M059J (cell line): ENCODE data around the gene PAFAH2. TPM values are rescaled to one million over a fixed set of nuclear protein-coding genes. Genes with fewer than 3 reads are reported as not detected.
"Not testable (repeated sequence)": the region's sequence is repeated elsewhere in the genome, so short reads cannot be mapped to it uniquely, and the experiment has no call there.

Source experiments
- DNase-seq: peaks from one replicate; pipeline ENCODE4 v3.0.0-alpha.2; 2012; ENCODE audit warnings: low read depth
- total RNA-seq: library from RNA; depleted of rRNA; stranded (reverse); fragments of >200 nt; shearing (Covaris generic); gene quantifications from 2 replicates; pipeline ENCODE4 v1.2.3, GENCODE V29; 2014

PAFAH2 gene
- total RNA-seq, 1 experiment from 2014 or later = 7.5 TPM

DNA sequence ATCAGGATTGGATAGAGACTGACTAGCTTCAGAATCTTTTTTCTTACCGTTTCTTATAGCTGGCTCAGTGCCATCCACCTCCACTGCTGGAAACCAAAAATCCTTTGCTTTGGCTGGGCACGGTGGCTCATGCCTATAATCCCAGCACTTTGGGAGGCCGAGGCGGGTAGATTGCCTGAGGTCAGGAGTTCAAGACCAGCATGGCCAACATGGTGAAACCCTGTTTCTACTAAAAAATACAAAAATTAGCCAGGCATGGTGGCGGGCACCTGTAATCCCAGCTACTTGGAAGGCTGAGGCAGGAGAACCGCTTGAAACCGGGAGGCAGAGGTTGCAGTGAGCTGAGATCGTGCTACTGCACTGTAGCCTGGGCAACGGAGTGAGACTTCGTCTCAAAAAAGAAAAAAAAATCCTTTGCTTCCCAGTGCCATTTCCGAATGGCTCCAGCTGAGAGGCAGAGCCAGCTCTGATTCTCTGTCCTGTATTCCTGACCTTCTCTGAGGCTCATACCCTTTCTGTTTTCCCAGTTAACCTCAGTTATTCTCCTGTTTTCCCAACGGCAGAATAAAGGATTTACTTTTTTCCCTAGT lies 65.0 kb downstream of the PAFAH2 start:
- not testable (repeated sequence) for DNase-seq

DNA sequence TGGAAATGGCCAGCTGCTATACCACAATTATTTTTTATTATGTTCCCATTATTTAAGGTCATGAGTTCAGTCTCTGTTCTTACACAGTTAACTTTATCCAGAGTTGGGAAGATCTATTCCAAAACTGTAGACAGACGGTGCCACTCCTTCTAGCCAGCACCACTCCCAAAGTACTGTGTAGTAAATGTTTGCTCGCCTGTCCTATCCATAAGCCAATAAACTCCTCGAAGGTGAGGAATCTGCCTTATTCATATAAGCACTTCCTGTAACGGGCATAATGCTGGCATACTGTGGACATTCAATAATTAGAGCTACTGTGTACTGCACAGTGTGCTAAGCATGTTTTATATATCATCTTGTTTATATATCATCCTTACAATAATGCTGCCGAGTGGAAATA lies 65.5 kb downstream of the PAFAH2 start:
- DNase-seq = no peak

DNA sequence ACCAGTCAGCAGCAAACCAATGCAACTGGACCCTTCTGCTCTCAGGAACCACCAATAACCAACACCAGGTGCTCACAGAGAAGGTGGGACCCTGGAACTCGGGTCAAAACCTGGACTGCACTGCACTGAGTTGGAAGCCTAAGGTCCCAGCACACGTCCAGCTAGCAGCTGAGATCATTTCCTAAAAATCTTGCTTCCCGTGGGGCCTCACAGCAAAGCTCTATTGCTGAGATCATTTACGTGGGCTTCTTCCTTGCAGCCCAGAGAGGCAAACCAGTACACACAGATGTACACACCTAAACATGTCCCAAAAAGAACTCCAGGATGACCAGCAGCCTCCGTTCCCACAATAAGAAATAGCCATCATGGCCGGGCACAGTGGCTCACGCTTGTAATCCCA lies 68.8 kb downstream of the PAFAH2 start:
- no peak for DNase-seq

DNA sequence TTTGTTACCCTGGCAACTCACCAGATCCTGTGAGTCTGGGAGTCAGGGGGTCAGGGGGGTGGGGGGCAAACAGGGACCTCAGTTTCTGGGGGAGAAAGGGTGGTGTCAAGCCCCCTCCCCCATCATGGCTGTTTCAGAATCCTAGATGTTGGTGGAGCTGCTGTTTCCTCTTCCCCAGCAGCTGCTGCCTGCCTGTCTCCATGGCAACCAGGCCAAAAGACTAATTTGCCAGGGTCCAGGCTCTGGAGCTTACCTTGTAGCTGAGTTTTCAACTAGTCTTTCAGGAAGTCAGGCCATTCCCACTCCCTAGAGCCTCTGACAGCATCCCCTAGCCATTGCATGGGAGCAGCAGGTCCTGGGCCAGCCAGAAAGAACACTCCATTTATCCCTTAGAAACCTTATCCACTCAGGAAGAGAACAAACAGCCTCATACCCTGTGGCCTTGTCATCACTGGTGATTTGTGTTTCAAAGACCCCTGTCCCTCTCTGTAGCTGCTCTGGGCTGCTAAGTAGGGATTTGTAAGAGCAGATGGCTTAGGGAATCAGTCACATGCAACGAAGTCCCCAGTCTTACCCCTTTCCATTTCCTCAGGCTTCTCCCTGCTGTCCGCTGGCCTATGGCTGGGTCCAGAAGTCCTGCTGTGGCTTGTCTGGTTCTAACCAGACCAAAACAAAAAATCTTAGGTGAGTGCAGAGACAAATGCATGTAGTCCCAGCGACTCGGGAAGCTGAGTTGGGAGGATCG lies 70.2 kb downstream of the PAFAH2 start:
- DNase-seq = peak; percentile 64

DNA sequence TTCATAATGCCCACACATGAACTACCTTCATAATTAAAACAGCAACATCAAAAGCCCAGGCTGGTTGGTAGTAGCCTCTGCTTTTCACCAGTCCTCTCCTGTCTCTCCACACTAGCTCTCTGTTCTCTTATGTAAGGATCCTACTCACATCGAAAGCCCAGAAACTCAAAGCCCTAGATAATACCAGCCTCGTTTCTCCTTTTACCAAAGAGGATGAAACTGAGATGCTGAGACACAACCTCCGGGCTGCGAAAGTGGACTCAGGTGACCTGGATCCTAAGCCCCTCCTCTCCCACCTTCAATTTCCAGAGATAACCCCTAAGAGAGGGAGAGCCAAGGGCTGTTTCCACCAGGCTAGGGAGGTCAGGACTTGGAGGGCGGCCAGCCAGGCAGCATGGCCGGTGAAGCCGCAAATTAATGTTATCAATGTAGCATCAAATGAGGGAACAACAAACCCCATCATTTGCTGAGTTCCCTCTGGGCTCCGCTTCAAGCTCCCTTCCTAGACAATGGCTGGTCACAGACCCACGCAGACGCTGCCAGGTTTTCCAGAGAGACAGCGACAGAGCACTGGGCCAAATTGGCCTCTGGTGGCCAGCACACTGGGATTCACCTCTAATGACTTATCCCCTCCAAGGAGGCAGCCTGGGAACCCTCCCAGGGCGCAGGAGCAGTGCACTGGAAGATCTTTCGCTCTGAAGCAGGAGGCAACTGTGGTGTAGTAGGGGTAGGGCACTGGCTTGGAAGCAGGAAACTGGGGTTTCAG lies 70.9 kb downstream of the PAFAH2 start:
- peak; percentile 47 for DNase-seq

DNA sequence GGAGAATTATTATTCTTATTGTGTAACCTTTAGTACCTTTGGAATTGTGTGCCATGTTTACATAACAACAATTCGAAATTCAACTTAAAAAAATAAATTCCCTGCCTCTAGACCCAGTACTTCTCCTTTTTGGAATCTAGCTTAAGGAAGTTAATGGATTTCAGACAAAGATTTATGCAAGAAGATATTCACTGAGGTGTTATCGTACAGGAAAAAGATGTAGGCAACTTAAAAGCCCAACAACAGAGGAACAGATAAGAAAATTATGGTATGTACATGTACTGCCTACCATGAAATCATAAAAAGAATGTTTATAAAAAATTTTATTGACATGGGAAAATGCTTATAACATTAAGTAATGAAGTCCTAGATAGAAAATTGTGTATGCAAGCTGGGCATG lies 73.4 kb downstream of the PAFAH2 start:
- no peak for DNase-seq

DNA sequence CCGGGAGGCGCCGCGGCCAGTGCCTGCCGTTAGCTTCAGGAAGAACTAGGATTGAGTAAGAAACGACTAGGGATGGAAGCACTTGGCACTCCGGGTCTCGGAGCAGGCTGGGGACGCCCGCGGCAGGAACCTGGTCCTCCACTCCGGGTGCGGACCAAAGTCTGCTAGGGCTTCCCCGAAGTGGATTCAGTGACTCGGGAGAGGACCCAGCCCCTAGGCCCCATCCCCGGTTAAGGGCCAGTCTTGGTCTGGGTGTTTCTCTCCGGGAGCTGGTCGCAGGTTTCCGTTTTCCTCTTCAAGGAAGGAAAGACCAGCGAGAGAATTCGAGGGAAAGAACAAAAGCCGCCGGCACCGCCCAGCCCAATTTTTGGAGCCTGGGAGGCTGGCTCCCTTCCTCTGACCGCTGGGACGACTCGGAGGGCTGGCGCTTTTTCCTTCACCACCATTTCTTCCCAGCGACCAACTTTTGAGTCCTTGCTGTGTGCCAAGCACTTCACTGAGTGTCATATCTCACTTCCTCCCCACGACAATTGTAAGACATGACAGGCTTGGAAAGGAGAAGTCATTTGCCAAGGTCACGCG lies 74.8 kb downstream of the PAFAH2 start:
- peak; percentile 44 for DNase-seq

DNA sequence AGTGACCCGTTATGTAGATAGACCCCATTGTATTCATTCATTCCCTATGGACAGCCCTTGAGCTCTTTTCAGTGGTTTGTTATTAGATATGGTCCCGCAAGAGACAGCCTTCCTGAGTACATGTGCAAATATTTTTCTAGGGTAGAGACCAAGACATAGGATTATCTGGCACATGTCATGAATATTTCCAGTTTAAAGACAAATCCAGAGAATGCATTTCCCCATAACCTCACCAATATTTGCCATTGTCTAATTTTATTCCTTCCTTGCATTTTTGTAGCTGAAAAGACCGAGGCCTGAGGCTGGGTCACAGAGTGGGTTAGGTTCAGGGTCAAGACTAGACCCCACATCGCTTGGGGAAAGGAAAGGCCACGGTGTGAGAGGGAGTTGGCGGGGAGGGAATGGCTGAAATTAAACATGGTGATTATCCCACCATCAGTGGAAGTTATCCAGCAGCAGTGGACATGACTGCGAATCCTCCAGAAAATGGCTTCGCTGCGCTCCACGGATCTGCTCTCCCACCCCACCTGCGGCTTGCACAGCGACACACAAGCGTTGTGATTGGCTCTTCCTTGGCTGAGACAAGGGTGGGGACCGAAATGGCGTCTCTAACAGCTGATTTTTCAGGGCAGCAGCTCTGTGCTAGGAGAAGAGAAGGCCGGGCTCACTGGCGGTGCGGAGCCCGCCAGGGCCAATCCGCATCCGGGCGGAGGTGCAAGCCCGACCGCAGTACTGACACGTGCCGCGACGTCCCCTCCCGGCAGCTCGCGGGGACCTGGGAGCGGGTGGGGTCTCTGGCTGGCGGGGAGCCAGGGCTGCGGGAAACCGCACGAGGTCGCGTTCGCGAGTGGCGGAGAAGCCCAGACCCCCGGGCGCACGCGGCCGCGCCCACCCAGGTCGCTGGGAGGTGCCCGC lies 75.5 kb downstream of the PAFAH2 start:
- peak; percentile 9 for DNase-seq

DNA sequence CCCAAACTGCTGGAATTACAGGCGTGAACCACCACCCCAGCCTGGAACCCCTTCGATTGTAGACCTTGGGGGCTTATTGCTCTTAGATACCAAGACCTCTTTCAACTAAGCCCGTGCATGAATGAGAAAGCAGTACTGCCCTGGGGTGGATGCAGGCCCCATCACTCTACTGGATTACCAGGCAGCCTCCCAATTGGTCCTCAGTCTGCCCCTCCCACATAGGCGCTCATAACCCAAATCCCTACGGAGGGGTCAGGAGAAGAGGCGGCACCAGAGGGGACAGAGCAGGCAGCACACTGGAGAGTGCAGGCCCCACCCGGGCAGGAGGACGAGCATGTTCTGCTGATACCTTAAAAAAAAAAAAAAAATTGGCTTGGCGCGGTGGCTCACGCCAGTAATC lies 79.2 kb downstream of the PAFAH2 start:
- DNase-seq = no peak

DNA sequence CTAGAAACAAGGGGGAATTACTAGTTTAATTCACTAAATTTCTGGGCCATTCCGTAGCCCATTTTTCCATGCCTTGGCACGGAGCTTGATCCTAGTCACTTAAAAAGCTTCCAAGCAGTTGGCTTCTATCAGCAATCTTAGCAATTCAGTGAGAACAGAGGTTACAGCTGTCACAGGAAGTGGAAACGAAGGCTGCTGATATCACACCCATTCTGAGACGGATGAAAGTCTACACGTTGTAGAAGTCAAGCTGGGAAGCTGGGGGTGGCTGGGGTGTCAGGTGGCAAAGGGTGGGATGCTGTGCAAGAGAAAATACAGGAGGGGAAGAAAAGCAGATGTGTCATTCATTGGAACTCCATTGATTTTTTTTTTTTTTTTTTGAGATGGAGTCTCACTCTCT lies 79.9 kb downstream of the PAFAH2 start:
- DNase-seq = no peak

DNA sequence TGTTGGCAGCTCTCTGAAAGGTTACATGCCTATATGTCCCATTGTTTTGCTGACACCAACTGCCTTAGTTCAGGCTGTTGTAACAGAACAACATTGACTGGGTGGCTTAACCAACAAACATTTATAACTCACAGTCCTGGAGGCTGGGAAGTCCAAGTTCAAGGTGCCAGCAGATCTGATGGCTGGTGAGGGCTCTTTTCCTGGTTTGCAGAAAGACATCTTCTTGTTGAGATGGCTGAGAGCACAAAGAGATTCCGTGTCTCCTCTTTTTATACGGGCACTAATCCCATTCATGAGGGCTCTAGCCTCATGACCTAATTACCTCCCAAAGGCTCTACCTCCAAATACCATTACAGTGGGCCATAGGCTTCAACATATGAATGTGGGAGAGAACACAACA lies 81.4 kb downstream of the PAFAH2 start:
- DNase-seq = no peak

DNA sequence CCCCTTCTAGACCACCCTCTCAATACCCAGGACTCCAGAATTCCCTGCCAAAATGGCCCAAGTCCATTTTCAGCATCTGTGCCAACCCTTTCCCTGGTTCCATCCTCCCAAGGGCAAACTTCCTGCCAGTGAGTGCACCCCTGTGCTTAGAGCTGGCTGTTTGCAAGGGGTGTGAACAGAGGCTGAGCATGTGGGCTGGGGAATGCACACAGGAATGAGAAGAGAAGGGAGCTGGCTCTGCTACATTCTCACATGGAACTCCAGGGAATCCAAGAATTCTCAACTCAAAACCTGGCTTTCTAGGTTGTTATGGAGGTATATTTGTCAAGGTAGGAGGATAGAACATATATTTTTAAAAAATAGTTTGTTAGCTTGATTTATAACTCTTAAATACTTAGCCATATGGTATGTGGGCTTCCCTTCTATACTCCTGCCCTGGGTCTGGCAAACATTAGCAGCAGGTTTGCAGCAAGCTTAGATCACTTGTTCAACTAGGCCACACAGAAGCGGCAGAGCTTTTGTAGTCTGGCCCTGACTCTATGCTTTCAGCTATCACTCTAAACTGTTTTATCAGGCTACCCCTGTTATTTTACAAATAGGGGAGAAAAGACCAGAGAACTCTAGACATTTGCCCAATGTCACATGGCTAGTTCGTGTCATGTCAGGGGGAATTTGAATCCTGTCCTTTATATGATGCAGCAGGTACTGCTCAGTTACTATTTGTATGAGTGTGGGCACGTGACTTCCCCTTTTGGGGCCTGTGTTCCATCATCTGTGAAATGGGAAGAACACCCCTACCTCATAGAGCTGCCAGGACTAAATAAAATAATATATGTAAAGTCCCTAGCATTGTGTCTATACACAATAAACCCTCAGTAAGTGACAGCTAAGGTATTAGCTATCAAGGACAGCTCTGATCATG lies 83.5 kb downstream of the PAFAH2 start:
- no peak for DNase-seq

DNA sequence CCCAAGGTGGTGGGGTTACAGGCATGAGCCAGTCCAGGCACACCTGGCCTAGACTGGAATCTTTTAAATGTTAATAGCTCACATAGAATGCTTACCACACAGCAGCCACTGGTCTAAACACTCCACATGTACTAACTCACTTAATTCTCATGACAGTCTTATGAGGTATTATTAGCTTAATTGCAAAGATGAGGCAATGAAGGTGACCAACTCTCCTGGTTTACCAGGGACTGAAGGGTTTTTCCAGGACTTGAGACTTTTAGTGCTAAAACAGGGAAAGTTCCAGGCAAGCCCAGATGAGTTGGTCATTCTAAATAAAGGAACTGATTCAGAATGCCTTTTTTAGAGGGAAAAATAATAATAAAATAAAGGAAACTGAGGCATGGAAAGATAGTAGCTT lies 84.7 kb downstream of the PAFAH2 start:
- DNase-seq = no peak

DNA sequence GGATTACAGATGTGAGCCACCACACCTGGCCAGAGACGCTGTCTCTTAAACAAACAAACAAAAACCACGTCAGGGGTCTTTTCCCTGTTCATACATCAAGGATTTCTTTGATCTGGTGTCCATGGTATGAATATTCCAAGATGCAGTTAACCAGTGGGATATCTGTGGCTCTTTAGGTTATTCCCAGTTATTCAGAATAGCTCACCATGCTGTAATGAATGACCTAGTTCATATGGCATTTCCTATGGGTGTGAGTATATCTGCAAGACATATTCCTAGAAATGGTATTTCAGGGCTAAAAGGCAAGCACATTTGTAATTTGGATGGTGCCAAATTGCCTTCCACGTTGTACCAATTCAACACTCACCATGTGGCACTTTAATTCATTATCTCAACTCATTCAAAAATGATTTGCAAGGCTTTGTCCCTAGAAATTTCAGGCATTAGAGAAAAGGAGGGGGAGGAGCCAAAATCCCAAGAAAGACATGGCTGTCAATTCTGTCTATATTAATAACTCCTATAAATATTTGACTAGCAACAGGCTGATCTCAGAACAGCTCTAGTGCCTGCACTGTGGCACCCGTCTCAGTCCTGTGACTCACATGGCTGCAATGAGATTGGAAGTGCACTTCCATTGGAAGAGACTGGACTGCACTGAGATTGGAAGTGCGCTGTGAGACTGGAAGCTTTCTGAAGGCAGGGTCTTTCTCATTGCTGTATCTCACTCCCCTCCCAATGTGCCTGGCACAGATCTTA lies 85.6 kb downstream of the PAFAH2 start:
- peak; percentile 57 for DNase-seq

DNA sequence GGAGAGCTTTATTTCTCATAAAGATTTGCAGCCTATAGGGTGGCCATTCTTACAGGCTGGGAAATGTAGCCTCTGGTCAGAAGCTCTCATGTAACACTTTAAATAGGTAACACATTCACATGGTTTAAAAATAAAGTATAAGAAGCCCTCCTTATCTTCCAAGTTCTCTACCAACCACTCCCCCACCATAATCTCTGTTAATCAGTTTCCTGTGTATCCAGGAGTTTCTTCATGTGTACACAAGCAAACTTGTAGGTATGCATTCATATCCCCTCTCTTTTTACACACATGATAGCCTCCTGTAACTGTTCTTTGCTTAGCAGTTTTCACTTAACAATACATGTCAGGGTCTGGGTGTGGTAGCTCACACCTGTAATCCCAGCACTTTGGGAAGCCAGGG lies 86.7 kb downstream of the PAFAH2 start:
- no peak for DNase-seq
